ENCODE data around the gene FAM43B. TPM values are rescaled to one million over a fixed set of nuclear protein-coding genes. Genes with fewer than 3 reads are reported as not detected.

FAM43B gene
- total RNA-seq, 1 donor from 2014 or later: 0.20 TPM

GRCh38 chr1:20569523-20570098, 17.2 kb downstream of the FAM43B start:
- no peak overlapping the region for H3K27ac ChIP-seq
- H3K4me1 ChIP-seq: no peaks in the 10 kb centered on the region
- DNase-seq (no peak), ATAC-seq (no peak)
- intact Hi-C loops (cut with DNase I): no loop called here
- H3K27me3 ChIP-seq: peaks cover 17% of the 10 kb centered on the region
- no peak overlapping the region for H3K4me3 ChIP-seq
- TF ChIP-seq CTCF (IDR thresholded peaks at IDR 0.05): no peak
- no peaks in the 10 kb centered on the region for H3K36me3 ChIP-seq
- H3K9me3 ChIP-seq: no peaks in the 10 kb centered on the region

GRCh38 chr1:20571427-20571826, 19.1 kb downstream of the FAM43B start:
- no peak overlapping the region for H3K4me3 ChIP-seq
- H3K9me3 ChIP-seq: no peaks in the 10 kb centered on the region
- H3K27me3 ChIP-seq: peaks cover 17% of the 10 kb centered on the region
- H3K36me3 ChIP-seq: no peaks in the 10 kb centered on the region
- no peak for ATAC-seq
- H3K4me1 ChIP-seq: no peaks in the 10 kb centered on the region
- H3K27ac ChIP-seq: no peak overlapping the region
- DNase-seq: no peak
- TF ChIP-seq CTCF (IDR thresholded peaks at IDR 0.05): no peak
- intact Hi-C loops (cut with DNase I): no loop called here

- H3K27me3 ChIP-seq: peaks cover 17% of the 10 kb centered on the region
- no peak for DNase-seq
- intact Hi-C loops (cut with DNase I): no loop called here
- no peak for ATAC-seq
- no peak overlapping the region for H3K4me3 ChIP-seq
- no peak overlapping the region for H3K27ac ChIP-seq
- TF ChIP-seq CTCF (IDR thresholded peaks at IDR 0.05): no peak
- no peaks in the 10 kb centered on the region for H3K4me1 ChIP-seq
- no peaks in the 10 kb centered on the region for H3K9me3 ChIP-seq
- no peaks in the 10 kb centered on the region for H3K36me3 ChIP-seq
These were observed 21.6 kb downstream of the FAM43B start for GRCh38 chr1:20573987-20574386.

GRCh38 chr1:20574686-20575540, 22.5 kb downstream of the FAM43B start:
- intact Hi-C loops (cut with DNase I): no loop called here
- peak; percentile 89 for DNase-seq
- Histone ChIP-seq H3K4me3 (no peak overlapping the region), H3K4me1 (no peaks in the 10 kb centered on the region), H3K27me3 (peaks cover 10% of the 10 kb centered on the region), H3K9me3 (no peaks in the 10 kb centered on the region), H3K36me3 (no peaks in the 10 kb centered on the region), H3K27ac (no peak overlapping the region)
- ATAC-seq: peak; percentile 98
- peak; percentile 68 for TF ChIP-seq CTCF (IDR thresholded peaks at IDR 0.05)

GRCh38 chr1:20575541-20576336, 23.4 kb downstream of the FAM43B start:
- no peaks in the 10 kb centered on the region for H3K4me1 ChIP-seq
- intact Hi-C loops (cut with DNase I): no loop called here
- no peak for TF ChIP-seq CTCF (IDR thresholded peaks at IDR 0.05)
- H3K27me3 ChIP-seq: peaks cover 10% of the 10 kb centered on the region
- H3K9me3 ChIP-seq: no peaks in the 10 kb centered on the region
- no peaks in the 10 kb centered on the region for H3K36me3 ChIP-seq
- H3K4me3 ChIP-seq: no peak overlapping the region
- DNase-seq (no peak), ATAC-seq (no peak)
- no peak overlapping the region for H3K27ac ChIP-seq

Data from upper lobe of right lung (tissue), 1 donor.